ENCODE data around the gene ZNF609.
"Not testable (repeated sequence)": the region's sequence is repeated elsewhere in the genome, so short reads cannot be mapped to it uniquely, and the experiment has no call there.

The ZNF609 gene

GRCh38 chr15:64629063-64629462, 168.7 kb downstream of the ZNF609 start:
- no peak for DNase-seq

GRCh38 chr15:64630396-64631107, 170.2 kb downstream of the ZNF609 start:
- DNase-seq, result no peak

- DNase-seq, result not testable (repeated sequence)
Measured at GRCh38 chr15:64632639-64633038, 172.3 kb downstream of the ZNF609 start.

GRCh38 chr15:64633332-64633731, 173.0 kb downstream of the ZNF609 start:
- DNase-seq, result no peak

GRCh38 chr15:64634027-64634426, 173.6 kb downstream of the ZNF609 start:
- DNase-seq, result no peak

GRCh38 chr15:64634576-64635498, 174.5 kb downstream of the ZNF609 start:
- no peak for DNase-seq

- no peak for DNase-seq
Measured at GRCh38 chr15:64635499-64636495, 175.4 kb downstream of the ZNF609 start.

GRCh38 chr15:64636556-64636955, 176.2 kb downstream of the ZNF609 start:
- no peak for DNase-seq

GRCh38 chr15:64637412-64637811, 177.0 kb downstream of the ZNF609 start:
- DNase-seq, result no peak

GRCh38 chr15:64639744-64640143, 179.4 kb downstream of the ZNF609 start:
- DNase-seq, result not testable (repeated sequence)

- no peak for DNase-seq
Measured at GRCh38 chr15:64640146-64640871, 179.9 kb downstream of the ZNF609 start.

GRCh38 chr15:64642875-64643274, 182.5 kb downstream of the ZNF609 start:
- no peak for DNase-seq

GRCh38 chr15:64643685-64644084, 183.3 kb downstream of the ZNF609 start:
- no peak for DNase-seq

- not testable (repeated sequence) for DNase-seq
Measured at GRCh38 chr15:64644811-64645210, 184.4 kb downstream of the ZNF609 start.

- DNase-seq, result no peak
Measured at GRCh38 chr15:64645995-64646394, 185.6 kb downstream of the ZNF609 start.

- no peak for DNase-seq
Measured at GRCh38 chr15:64647367-64647766, 187.0 kb downstream of the ZNF609 start.

GRCh38 chr15:64650552-64650951, 190.2 kb downstream of the ZNF609 start:
- no peak for DNase-seq

GRCh38 chr15:64651601-64652191, 191.3 kb downstream of the ZNF609 start:
- no peak for DNase-seq

- no peak for DNase-seq
Measured at GRCh38 chr15:64653757-64654156, 193.4 kb downstream of the ZNF609 start.

GRCh38 chr15:64656508-64656907, 196.1 kb downstream of the ZNF609 start:
- no peak for DNase-seq

- DNase-seq, result no peak
Measured at GRCh38 chr15:64665179-64665578, 204.8 kb downstream of the ZNF609 start.

Data from activated gamma-delta T cell (primary cell).